Measurements from ENCODE around the gene CACNA1D. TPM values are rescaled to one million over a fixed set of nuclear protein-coding genes. Genes with fewer than 3 reads are reported as not detected.

The CACNA1D gene
- total and polyA plus RNA-seq, 12 donors, result 0.04 to 1.9 (median 0.49) TPM

DNA sequence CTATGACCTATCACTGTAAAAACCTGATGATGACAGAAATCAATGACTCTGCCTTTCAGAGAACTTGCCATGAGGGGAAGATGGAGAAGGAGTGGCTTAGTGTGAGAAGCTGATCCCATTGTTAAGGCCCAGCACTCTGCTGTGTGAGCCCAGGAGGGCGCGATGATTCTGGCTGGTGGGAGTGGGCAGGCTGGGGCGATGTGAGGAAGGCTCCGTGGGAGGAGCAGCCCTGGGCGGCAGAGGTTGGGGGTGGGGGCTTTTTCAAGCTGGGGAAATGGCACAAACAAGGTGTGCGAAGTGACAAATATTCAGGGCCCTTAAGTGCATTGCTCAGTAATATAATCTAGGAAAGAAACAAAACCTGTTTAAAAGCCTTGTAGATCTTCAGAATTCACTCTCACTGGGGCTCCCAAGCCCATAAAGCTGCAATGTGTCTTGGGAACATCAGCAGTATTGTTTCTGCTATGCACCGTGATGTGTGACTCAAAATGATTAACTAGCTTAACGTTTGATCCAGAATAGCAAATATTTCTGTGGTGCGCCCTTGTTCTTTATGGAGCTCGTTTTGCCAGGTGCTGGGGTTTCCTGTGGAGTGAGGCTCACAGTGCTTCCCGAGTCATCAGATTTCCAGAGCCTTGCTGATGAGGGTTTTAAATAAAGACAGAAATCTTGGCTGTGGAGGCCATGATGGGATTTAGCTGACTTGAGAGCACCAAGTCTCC lies 210.8 kb downstream of the CACNA1D start:
- intact Hi-C loops (cut with DNase I), result loop anchor here in 4 of 10 donors (5.0 to 10.0 kb wide), 4 partner anchors 330 to 483 kb away; no protein-coding TSS in a partner anchor
- Histone ChIP-seq H3K27me3 (no peaks in the 10 kb centered on the region), H3K27ac (no peak overlapping the region), H3K4me1 (peaks cover 0 to 38% (median 12%) of the 10 kb centered on the region in 9 donors), H3K4me3 (no peak overlapping the region), H3K9me3 (no peaks in the 10 kb centered on the region), H3K36me3 (no peaks in the 10 kb centered on the region)
- ATAC-seq (no peak), DNase-seq (no peak)
- WGBS, 2 donors, result 79% methylated on average over 11 of the region's 11 CpGs
- TF ChIP-seq, protein P1, sequence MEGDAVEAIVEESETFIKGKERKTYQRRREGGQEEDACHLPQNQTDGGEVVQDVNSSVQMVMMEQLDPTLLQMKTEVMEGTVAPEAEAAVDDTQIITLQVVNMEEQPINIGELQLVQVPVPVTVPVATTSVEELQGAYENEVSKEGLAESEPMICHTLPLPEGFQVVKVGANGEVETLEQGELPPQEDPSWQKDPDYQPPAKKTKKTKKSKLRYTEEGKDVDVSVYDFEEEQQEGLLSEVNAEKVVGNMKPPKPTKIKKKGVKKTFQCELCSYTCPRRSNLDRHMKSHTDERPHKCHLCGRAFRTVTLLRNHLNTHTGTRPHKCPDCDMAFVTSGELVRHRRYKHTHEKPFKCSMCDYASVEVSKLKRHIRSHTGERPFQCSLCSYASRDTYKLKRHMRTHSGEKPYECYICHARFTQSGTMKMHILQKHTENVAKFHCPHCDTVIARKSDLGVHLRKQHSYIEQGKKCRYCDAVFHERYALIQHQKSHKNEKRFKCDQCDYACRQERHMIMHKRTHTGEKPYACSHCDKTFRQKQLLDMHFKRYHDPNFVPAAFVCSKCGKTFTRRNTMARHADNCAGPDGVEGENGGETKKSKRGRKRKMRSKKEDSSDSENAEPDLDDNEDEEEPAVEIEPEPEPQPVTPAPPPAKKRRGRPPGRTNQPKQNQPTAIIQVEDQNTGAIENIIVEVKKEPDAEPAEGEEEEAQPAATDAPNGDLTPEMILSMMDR (IDR thresholded peaks at IDR 0.05), result no peak

DNA sequence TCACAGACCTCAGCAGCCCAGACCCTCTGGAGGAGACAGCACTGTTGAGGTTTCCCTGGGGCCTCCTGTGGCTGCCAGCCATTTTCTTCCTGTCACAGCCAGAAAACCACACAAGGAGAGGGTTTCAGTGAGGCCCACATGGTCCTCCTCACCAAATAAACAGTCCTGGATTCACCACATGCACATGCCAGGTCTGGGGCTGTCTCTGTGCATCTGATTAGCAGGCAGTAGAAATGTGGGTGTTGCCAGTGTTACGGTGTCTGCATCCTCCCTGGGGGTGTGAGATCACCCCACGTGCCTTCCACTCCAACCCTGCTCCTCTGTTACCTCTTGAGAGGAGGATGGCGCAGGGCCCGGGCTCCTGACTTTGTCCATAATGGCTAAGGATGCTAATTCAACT lies 211.4 kb downstream of the CACNA1D start:
- intact Hi-C loops (cut with DNase I), result loop anchor here in 4 of 10 donors (5.0 to 10.0 kb wide), 4 partner anchors 331 to 483 kb away; no protein-coding TSS in a partner anchor
- Histone ChIP-seq H3K27ac (no peak overlapping the region), H3K9me3 (no peaks in the 10 kb centered on the region), H3K4me3 (no peak overlapping the region), H3K36me3 (no peaks in the 10 kb centered on the region), H3K27me3 (no peaks in the 10 kb centered on the region), H3K4me1 (peaks cover 0 to 38% (median 14%) of the 10 kb centered on the region in 9 donors)
- TF ChIP-seq, protein P1 (IDR thresholded peaks at IDR 0.05), result no peak
- DNase-seq (no peak), ATAC-seq (no peak)
- 70 to 85% methylated on average over 4 of the region's 4 CpGs for WGBS, 2 donors

DNA sequence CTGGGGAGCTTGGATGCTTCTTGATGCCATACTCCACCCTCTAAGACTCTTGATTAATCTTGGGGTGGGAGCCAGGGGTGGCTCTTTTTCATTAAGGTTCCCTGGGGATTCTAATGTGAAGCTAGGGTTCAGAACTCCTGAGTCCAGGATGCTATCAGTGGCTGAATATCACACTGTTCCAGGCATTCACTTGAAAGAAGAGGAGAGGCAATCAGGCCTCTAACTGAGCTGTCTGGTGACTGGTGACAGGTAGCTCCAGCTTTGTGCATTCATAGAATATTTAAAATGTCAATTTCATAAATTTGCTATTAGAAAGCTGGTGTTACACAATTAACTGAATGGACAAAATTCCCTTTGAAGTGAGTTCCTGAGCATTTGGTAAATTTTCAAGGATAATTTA lies 212.8 kb downstream of the CACNA1D start:
- peak in 3 of 8 donors; percentile 26 to 50 (median 37) for ATAC-seq
- peaks cover 0 to 38% (median 14%) of the 10 kb centered on the region in 9 donors for H3K4me1 ChIP-seq
- H3K27ac ChIP-seq, result peak overlapping the region in 6 of 10 donors; percentile 34 to 65 (median 55)

DNA sequence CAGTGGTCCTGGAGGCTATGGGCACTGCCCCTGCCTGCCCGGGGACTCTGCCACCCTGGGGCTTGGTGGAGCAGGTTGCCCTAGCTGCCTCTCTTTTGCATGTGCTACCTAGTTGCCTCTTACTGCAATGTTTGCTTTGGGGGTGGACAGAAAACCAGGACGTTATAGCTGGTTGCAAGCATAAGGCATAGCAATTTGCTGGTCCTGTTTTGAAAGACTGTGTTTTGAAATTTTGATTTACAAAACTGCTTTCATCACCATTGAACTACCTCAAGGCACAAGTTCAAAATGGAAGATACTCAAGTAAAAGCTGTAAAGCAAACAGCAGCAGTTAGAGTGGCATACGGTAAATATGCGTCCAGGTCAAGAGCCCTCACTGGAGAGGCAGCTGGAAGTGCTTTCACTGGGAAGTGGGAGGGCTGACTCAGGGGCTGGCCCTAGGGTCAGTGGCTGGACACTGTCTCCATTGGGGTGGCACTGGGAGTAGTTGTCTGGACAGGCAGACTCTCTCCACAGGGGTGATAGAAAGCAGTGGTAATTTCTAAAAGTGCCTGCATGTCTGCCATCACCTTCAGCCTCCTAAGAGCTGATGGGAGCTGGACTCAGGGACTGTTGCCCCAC lies 213.7 kb downstream of the CACNA1D start:
- DNase-seq (peak; percentile 13 to 47), ATAC-seq (peak; percentile 7 to 76 (median 44))
- Histone ChIP-seq H3K4me1 (peaks cover 0 to 38% (median 14%) of the 10 kb centered on the region in 9 donors), H3K27me3 (no peaks in the 10 kb centered on the region), H3K9me3 (no peaks in the 10 kb centered on the region), H3K36me3 (no peaks in the 10 kb centered on the region), H3K4me3 (no peak overlapping the region), H3K27ac (peak overlapping the region in 8 of 10 donors; percentile 12 to 65 (median 51))
- 43% methylated on average over 4 of the region's 4 CpGs for WGBS, 2 donors
- TF ChIP-seq, protein P1 (IDR thresholded peaks at IDR 0.05), result no peak
- intact Hi-C loops (cut with DNase I), result loop anchor here in 5 of 10 donors (2.0 to 10.0 kb wide), 5 partner anchors 333 to 486 kb away; no protein-coding TSS in a partner anchor

More for the DNA sequence above, 212.8 kb downstream of the CACNA1D start:
- no peak for DNase-seq
- Histone ChIP-seq H3K9me3 (no peaks in the 10 kb centered on the region), H3K36me3 (no peaks in the 10 kb centered on the region), H3K27me3 (no peaks in the 10 kb centered on the region), H3K4me3 (no peak overlapping the region)
- TF ChIP-seq, protein P1 (IDR thresholded peaks at IDR 0.05), result no peak
- intact Hi-C loops (cut with DNase I), result loop anchor here in 4 of 10 donors (5.0 to 10.0 kb wide), 4 partner anchors 332 to 485 kb away; no protein-coding TSS in a partner anchor
